T-helper 2 cell treated with Interferon-gamma antibody and Interleukin-4, amounts not matched to agents 100 ng/mL and 5 ng/mL, for 36 hours (primary cell): ENCODE data around the gene RBM38. TPM values are rescaled to one million over a fixed set of nuclear protein-coding genes. Genes with fewer than 3 reads are reported as not detected.
"Not testable (repeated sequence)": the region's sequence is repeated elsewhere in the genome, so short reads cannot be mapped to it uniquely, and the experiment has no call there.

Source experiments
- intact Hi-C: fragments of 100-400 bp; cut with micrococcal nuclease; formaldehyde crosslinking; loops from one replicate; pipeline ENCODE4 v1.15.1; 2023
- total RNA-seq: library from RNA; stranded (reverse); gene quantifications from 2 replicates; pipeline ENCODE4 v1.2.3, GENCODE V29; 2022

RBM38 gene
- total RNA-seq = 88.5 and 89.9 TPM in 2 replicates

DNA sequence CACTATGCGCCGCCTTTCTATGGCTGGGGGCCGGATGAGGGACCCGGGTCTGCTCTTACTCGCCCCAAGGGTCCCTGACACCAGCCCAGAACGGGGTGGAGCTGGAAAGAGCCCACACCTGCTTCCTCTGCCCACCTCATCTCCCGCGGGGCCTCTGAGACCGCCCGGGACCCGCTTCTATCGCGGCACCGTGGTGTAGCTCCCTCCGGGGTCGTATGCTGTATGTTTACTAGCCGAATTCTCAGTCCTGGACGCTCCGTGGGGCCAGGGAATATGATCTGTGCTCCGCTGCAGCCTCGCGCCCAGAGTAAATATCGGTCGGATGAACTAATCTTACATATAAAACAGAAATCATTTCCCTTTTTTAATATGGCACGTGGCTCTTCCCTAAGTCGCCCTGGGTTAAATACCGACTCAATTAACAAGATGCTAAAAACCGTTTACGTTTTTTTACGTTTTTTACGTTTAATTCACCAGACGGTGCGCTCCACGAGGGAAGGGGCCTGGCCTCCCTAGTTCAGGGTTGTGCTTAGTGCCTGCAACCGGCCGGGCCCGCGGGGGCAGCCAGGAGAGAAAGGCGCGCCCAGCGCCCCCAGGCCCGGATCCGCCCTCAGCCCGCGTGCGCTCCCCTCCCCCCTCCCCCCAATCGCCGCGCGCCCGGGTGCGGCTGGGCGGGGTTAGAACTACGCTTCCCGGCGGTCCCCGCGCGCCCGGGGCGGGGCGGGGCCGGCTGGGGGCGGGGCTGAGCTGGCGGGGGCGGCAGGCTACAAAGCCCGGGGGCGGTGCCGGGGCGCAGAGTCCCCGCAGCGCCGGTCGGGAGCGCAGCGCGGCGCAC, at the start of gene RBM38:
RBM38 (plus strand) TSS at position 793 of the 835 bp plus-strand sequence. CDS start 186 bp downstream, outside the sequence.
- intact Hi-C loops = loop anchor here (1.0 to 5.0 kb wide), 6 partner anchors 40 to 998 kb away; partner anchors contain the start of genes AURKA, CSTF1, RAB22A and RAE1

DNA sequence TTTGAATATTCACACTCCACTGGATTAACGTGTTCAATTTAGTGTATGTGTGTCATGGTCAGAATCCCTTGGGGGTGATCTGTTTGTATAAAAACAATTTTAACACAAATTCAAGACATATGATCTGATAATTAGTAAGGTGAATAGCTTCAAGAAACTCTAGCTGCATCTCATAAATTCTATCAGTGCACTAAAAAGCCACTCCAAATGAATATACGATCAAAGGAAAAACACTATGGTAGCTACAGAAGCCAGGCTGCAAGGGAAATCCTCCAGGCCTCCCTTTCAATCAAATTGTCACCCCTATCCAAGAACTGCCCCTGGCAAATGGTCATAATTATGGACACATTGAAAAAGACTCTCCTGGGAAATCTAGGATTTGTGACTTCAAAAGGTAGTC, 49.5 kb upstream of the RBM38 start:
- intact Hi-C loops = no loop called here

DNA sequence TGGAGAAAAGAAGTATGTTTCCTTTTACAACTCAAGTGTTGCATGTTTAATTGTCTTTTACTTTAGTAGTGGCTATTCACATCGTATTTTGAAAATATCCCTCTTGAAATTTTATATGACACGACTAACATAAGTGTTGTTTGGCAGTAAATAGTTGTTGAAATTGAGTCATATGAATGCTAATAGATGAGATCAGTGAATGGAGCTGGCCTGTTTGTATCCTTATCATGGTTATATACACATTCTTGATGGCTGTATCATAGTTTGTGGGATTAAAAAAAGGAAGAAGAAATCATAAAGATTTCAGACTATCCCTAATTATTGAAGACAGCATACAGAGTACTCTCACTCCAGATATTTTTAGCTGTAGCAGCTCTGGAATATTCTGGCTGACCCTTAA, 48.4 kb upstream of the RBM38 start:
- intact Hi-C loops = no loop called here

DNA sequence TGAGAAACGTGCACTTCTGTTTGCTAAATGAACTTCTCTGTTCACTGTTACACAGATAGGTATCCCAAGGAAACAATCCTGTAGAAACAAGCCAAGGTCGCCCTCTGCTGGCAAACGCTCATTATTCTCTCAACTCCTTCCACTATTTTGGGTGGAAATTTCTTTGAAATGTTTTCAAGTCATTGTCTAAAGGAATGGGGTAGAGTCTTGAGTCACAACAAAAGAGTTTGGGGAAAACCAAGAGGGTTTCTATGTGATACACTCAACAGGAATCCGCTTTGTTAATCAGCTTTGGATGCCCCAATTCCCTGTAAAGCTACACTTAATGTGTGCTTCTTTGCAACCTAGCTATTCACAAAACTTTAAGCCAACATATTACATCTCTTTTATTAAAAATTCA, 44.7 kb upstream of the RBM38 start:
- intact Hi-C loops = loop anchor here (1.0 kb wide), 2 partner anchors 254 to 796 kb away; no protein-coding TSS in a partner anchor

DNA sequence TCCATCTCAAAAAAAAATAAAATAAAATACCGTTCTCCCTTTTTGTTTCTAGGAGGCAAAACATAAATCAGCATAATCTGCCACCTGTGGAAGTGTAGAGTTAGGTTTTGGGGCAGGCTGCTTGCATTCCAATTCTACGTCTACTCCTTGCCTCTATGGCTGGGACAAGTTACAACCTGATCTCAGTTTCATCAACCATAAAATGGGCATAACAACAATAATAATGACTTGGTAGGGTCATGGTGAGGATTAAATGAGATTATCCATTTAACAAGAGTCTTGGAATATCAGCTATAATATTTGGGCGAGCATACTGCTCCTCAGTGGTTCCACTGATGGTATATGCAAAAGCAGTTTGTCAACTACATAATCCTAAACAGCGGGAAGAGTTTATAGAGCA, 43.8 kb upstream of the RBM38 start:
- intact Hi-C loops = no loop called here

DNA sequence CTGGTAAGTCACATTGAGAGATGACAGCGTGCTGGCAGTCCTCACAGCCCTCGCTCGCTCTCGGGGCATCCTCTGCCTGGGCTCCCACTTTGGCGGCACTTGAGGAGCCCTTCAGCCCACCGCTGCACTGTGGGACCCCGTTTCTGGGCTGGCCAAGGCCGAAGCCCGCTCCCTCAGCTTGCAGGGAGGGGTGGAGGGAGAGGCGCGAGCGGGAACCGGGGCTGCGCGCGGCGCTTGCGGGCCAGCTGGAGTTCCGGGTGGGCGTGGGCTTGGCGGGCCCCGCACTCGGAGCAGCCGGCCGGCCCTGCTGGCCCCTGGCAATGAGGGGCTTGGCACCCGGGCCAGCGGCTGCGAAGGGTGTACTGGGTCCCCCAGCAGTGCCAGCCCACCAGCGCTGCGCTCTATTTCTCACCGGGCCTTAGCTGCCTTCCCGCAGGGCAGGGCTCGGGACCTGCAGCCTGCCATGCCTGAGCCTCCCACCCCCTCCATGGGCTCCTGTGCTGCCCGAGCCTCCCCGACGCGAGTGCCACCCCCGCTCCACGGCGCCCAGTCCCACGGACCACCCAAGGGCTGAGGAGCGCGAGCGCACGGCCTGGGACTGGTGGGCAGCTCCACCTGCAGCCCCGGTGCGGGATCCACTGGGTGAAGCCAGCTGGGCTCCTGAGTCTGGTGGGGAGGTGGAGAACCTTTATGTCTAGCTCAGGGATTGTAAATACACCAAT, 42.8 kb upstream of the RBM38 start:
- intact Hi-C loops = not testable (repeated sequence)

DNA sequence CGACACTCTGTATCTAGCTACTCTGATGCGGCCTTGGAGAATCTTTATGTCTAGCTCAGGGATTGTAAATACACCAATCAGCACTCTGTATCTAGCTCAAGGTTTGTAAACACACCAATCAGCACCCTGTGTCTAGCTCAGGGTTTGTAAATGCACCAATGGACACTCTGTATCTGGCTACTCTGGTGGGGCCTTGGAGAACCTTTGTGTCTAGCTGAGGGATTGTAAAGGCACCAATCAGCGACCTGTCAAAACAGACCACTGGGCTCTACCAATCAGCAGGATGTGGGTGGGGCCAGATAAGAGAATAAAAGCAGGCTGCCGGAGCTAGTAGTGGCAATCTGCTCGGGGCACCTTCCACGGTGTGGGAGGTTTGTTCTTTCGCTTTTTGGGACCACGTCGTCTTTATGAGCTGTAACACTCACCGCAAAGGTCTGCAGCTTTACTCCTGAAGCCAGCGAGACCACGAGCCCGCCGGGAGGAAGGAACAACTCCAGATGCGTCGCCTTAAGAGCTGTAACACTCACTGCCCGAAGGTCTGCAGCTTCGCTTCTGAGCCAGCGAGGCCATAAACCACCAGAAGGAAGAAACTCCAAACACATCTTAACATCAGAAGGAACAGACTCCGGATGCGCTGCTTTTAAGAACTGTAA, 42.1 kb upstream of the RBM38 start:
- intact Hi-C loops = not testable (repeated sequence)

DNA sequence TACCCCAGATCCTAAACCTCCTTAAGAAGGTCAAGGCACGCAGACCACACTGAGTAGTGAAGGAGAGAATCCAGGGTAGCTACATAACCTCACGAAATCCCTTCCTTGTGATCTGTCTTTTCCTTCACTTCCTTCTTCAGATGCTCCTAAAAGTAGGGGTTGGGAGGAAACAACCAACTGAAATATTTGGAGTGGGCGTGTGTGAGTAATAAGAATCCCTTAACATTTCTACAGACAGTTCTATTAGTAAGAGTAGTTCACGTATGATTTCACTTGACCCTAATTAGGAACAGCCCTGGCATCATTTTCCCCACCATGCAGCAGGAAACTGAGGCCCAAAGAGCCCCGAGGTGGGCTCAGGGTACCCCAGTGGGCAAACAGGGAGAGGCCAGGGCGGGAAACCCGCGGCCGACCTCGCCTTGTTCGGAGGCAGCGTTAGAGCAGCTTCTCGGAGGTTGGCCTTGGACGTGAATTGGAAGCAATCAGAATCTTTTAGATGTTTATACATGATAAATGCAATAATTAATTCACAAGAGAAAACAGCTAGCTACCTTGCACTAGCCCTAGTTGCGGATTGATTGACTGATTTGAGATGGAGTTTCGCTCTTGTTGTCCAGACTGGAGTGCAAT, 41.0 kb upstream of the RBM38 start:
- intact Hi-C loops = loop anchor here (2.0 kb wide), 1 partner anchor 41 kb away; the partner anchor contains the start of gene RBM38

DNA sequence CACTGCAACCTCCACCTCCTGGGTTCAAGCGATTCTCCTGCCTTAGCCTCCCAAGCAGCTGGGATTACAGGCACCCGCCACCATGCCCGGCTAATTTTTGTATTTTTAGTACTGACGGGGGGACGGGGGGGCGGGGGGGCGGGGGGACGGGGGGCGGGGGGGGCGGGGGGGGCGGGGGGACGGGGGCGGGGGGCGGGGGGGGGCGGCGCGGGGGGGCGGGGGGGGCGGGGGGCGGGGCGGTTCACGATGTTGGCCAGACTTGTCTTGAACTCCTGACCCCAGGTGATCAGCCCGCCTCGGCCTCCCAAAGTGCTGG, 40.5 kb upstream of the RBM38 start:
- intact Hi-C loops = loop anchor here (1.0 to 2.0 kb wide), 3 partner anchors 29 to 83 kb away; partner anchors contain the start of gene RBM38

DNA sequence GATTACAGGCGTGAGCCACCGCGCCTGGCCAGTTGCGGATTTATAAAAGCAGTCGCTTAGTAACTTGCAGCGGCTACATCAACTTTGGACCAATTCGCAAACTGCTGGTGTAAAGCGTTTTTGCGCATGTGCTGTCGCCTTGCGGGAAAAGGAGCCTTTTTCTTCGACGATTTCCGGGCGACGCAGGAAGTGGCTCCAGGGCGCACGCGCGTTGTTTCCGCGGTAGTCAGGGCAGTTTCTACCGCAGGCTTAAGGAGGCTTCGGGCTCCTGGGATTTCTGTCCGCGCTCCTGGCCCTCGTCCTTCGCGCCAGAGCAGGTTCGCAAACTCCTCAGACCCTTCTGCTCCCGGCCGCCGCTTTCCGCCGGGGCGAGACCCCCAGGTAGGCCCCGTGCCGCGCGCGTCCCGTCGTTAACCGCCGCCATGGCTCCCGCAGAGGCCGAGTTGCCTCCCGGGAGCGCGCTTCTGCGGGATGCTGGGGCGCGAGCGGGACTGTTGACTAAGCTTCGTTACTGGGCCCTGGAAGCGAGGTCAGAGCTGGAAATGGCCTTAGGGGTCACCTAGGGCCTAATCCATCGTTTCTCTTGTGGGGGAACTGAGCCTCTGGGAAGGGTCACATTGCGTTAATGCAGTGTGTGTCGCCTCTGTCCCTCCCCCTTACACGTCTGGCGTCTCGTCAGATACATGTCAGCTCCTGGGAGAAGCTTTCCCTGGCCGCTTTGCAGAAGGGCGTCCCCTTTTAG, 40.0 kb upstream of the RBM38 start, which contains the start of gene RAE1:
RAE1 (plus strand) TSS at position 214 of the 742 bp plus-strand sequence. CDS start 2,784 bp downstream, outside the sequence.
- intact Hi-C loops = loop anchor here (1.0 to 2.0 kb wide), 3 partner anchors 28 to 82 kb away; partner anchors contain the start of gene RBM38

DNA sequence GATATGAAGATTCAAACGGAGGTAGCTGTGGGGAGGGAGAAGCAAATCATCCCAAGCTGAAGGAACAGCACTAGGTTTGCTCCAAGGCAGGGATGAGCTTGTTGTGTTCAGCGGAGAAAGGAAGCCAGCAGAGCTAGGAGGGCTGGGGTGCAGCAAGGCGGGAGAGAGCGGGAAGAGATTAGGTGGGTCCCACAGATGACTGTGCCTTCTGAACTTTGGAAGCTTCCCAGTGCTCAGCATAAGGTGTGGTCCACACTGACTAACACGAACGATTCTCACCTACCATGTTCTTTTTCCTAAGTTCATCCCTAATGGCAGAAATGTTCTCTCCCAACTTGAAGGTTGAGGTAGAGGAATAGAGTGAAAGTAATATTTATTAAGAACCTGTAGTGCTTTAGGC, 38.9 kb upstream of the RBM38 start:
- intact Hi-C loops = no loop called here

DNA sequence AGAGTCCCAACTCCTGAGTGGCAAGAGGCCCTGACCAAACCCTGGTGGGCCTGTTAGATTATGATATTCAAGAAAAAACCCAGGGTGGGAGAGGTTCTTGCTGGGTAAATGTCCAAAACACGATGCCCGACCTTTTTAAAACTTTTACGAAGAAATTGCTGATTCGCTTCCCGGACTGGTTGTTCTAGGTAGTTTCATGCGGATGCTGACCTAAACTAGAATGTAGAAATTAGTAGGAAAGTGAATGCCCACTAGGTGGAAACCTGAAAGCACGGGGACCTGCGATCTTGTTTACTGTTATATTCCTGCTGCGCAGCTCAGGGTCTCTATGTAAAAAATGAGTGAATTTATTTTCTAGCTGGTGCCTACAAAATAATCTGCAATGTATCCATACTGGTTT, 37.8 kb upstream of the RBM38 start:
- intact Hi-C loops = no loop called here

DNA sequence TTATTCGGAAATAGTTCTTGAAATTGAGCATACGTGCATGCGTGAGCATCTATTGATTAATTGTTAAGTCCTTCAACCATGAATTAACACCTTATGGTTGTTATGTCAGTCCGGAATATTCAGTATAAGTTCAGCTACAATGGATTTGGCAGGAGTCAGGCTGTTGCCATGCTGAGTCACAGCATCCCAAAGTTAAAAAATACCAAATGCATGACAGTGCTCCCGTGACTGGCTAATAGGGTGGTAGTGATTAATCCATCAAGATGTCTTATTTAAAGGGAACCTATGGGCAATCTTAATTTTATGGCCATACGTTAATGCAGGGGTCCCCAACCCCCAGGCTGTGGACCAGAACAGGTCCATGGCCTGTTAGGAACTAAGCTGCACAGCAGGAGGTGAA, 29.7 kb upstream of the RBM38 start:
- intact Hi-C loops = no loop called here

DNA sequence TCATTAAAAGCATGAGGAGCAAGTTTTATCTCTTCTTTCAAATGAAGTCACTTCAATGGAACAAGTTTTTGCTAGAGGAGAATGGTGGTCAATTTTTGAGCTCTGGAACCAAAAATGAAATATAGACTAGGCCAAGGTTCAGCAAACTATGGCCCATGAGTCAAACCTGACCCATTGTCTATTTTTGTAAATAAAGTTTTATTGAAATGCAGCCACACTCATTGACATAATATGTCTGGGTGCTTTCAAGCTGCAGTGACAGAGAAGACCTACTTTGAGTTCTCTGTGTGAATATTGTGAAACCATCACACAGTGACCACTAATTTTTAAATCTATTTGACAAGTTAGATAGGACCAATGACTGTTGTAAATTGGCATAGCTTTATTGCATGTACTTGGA, 26.7 kb upstream of the RBM38 start:
- intact Hi-C loops = no loop called here

DNA sequence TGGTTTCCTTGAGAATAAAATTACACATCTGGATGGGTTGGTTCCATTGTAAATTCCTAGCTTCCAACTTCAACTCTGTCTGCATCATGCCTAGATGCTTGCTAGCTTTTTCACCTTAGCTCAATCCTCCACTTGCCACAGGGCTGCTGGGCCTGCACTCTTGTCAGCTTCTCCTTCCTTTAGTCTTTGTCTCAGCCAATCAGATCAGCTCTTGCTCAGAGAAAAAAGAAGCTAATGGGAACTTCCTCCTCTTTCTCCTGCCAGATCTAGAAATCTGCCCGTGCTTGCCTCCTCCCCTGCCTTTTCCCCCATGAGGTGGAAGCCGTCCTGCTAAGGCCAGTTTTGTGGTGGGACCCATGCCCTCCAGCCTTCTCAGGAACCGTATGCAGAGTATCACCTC, 21.6 kb upstream of the RBM38 start:
- intact Hi-C loops = no loop called here

DNA sequence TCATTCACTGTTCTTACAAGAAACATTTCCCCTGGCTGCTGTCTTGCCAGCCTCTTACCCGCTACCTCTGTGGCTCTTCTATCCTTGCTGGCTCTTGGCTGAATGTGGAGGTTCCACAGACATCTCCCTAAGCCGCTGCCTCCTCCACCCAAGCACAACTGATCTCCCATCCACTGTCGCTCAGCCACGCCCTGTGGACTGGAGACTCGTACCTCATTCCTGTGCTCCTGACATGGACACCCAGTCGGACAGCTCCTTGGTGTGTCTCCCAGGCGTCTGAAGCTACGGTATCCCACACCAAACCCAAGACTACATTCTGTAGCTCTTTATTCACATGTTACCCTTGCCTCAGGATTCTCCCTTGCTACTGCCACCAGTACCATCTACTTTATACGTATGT, 20.9 kb upstream of the RBM38 start:
- intact Hi-C loops = no loop called here

DNA sequence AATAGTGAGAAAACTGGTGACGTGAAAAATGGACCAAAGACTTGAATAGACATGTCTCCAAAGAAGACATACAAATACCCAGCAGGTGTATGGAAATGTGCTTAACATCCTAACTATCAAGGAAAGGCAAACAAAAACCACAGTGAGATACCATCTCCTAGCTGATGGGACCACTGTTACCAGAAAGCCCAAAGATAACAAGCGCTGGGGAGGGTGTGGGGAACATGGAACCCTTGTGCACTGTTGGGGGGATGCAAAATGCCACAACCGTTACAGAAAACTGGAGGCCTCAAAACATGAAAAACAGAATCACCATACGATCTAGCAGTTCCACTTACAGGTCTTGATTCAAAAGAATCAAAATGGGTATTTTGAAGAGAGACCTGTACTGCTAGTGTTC, 19.8 kb upstream of the RBM38 start:
- intact Hi-C loops = no loop called here

DNA sequence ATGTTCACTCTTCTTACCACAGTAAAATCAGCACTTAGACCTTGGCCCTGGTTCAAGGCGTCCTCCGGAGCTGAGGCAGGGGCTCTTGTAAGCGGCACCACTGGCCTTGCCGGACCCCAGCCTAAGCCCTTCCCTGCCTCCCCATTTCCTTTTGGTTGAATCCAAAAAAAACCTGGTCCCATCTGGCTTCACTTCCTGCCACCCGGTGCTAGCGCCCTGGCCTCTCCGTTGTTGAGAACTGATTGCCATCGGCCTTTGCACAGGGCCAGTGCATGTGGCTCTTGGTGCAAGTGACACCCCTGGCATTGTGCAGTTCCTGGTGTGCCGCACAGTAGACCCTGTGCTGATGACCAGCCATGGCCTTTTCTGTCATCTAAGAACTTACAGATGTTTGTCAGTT, 19.0 kb upstream of the RBM38 start:
- intact Hi-C loops = no loop called here

DNA sequence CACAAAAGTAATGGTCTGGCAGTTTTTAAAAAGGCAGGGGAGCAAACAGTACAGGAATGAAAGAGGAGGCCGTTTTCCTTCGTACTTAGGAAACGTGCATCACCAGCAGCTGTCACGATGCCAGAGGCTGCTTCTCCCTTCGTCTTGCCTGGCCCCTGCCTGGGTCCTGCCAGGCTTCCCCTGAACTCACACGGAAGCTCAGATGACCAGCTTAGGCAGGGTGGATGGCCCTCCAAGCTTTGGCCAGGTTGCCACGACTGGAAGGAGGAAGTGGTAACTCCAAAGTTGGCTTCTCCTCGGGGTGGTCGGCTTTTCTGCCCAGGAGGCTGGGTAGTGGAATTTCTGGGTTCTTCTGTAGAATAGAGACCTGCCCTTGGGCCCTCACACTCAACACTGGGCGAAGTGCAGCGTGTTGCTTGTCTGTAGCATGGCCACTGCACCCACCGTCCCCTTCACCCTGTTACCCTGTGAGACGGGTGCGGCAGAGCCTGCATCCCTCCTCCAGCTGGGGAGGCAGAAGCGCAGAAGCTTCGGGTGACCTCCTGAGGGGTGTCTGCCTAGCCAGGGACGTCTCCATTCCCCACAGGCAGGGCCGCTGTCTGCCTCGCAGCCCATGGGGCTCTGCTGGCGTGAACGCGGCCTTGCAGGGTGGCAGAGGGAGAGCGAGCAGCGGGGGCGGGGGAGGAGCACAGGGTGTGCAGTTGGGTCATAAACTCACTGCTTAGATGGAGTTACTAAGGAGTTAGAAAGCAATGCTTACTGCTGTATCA, 18.4 kb upstream of the RBM38 start:
- intact Hi-C loops = no loop called here
